Measurements from ENCODE around the gene RIMKLB. TPM values are rescaled to one million over a fixed set of nuclear protein-coding genes. Genes with fewer than 3 reads are reported as not detected.

The RIMKLB gene
- total and polyA plus RNA-seq, 2 of the 4 experiments (the other 2 are of a cell fraction), result 12.5 to 18.8 TPM

DNA sequence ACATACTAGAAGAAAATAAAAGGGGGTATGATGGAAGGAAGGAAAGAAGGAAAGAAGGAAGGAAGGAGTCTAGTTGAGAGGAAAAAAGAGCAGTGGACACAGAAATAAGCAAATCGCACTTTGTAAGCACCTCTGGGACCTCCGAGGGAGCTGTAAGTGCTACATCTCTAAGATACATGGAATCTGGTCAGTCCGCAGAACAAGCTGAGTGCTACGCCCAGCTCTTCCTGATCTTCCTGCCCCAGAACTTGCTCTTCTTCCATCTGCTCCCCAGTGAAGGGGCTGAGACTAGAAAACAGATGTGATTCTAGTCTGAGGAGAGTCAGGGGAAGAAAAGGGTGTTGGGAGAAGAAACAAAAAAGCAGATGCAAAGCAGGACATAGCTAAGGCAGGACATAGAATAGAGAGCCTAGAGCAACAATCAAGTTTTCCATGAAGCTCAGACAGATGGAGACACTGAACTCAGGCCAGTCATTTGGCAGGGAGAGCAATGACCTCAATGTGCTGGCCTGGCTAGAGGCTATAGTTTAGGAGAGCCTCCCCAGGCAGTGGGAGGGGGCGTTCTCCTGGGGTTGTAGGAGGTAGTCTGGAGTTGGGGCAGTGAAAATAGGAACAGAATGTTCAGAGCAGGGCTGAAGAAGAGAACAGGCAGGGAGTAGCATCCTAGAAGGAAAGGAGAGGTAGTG is 33.4 kb upstream of the RIMKLB start:
- no peaks in the 10 kb centered on the region for H3K9me1 ChIP-seq (ENCODE audit: insufficient read depth, low read length)
- no peak overlapping the region for H2AFZ ChIP-seq (replicated peaks; ENCODE audit: low read length, poor library complexity)
- in situ Hi-C loops (cut with MboI; ENCODE audit: low sequenced_read_pairs), result no loop called here
- no peak overlapping the region for H2AK5ac ChIP-seq (ENCODE audit: low read depth, low read length)
- no peak overlapping the region for H3K9ac ChIP-seq (ENCODE audit: low read depth, low read length)
- H3K27me3 ChIP-seq (ENCODE audit: control insufficient read depth, insufficient read depth, low read length), result peaks cover 12% of the 10 kb centered on the region
- H3K4me1 ChIP-seq (ENCODE audit: control insufficient read depth, insufficient read depth, low read length), result no peaks in the 10 kb centered on the region
- H3K23ac ChIP-seq (ENCODE audit: low read depth, low read length), result no peak overlapping the region
- no peak overlapping the region for H3K56ac ChIP-seq (ENCODE audit: extremely low read depth, insufficient read depth, low read length)
- WGBS, 2 experiments (ENCODE audit: extremely low coverage in 2 of 2, insufficient read length in 1 of 2), result 73% methylated on average over 2 of the region's 5 CpGs; no CpG with 5 or more reads in 1 of the 2 experiments
- BruUV-seq (replicated peaks), result no TSS peak
- no peaks in the 10 kb centered on the region for H3K9me3 ChIP-seq (ENCODE audit: control insufficient read depth, insufficient read depth, low read length)
- H3K4me2 ChIP-seq (ENCODE audit: low read depth, low read length), result no peak overlapping the region
- POLR2A ChIA-PET (ENCODE audit: unreplicated experiment), result no interaction called here
- no peak for TF ChIP-seq RCOR1 (IDR thresholded peaks at IDR 0.05; ENCODE audit: insufficient replicate concordance, low read length)
- TF ChIP-seq RAD21 (IDR thresholded peaks at IDR 0.05; ENCODE audit: low read length), result no peak
- no peak for TF ChIP-seq CEBPB (IDR thresholded peaks at IDR 0.05; ENCODE audit: low read depth, low read length)
- no peak for TF ChIP-seq SMC3 (IDR thresholded peaks at IDR 0.05; ENCODE audit: low read depth, low read length)
- no peak for TF ChIP-seq POLR2A (IDR thresholded peaks at IDR 0.05; ENCODE audit: low read depth, low read length)
- TF ChIP-seq BHLHE40 (IDR thresholded peaks at IDR 0.05; ENCODE audit: low read depth, low read length), result no peak
- TF ChIP-seq MAZ (IDR thresholded peaks at IDR 0.05; ENCODE audit: borderline replicate concordance, low read depth, low read length), result no peak
- TF ChIP-seq RFX5 (IDR thresholded peaks at IDR 0.05; ENCODE audit: low read depth, low read length), result no peak
- TF ChIP-seq, protein P1, sequence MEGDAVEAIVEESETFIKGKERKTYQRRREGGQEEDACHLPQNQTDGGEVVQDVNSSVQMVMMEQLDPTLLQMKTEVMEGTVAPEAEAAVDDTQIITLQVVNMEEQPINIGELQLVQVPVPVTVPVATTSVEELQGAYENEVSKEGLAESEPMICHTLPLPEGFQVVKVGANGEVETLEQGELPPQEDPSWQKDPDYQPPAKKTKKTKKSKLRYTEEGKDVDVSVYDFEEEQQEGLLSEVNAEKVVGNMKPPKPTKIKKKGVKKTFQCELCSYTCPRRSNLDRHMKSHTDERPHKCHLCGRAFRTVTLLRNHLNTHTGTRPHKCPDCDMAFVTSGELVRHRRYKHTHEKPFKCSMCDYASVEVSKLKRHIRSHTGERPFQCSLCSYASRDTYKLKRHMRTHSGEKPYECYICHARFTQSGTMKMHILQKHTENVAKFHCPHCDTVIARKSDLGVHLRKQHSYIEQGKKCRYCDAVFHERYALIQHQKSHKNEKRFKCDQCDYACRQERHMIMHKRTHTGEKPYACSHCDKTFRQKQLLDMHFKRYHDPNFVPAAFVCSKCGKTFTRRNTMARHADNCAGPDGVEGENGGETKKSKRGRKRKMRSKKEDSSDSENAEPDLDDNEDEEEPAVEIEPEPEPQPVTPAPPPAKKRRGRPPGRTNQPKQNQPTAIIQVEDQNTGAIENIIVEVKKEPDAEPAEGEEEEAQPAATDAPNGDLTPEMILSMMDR (conservative IDR thresholded peaks at IDR 0.05; ENCODE audit: low read depth, low read length), result no peak
- TF ChIP-seq, protein P2, sequence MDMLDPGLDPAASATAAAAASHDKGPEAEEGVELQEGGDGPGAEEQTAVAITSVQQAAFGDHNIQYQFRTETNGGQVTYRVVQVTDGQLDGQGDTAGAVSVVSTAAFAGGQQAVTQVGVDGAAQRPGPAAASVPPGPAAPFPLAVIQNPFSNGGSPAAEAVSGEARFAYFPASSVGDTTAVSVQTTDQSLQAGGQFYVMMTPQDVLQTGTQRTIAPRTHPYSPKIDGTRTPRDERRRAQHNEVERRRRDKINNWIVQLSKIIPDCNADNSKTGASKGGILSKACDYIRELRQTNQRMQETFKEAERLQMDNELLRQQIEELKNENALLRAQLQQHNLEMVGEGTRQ (IDR thresholded peaks at IDR 0.05; ENCODE audit: low read depth, low read length), result no peak
- no peak for TF ChIP-seq FOS (IDR thresholded peaks at IDR 0.05; ENCODE audit: low read depth, low read length)
- no peak for TF ChIP-seq NFE2L2 (IDR thresholded peaks at IDR 0.05; ENCODE audit: low read depth, low read length)
- TF ChIP-seq MAFK (IDR thresholded peaks at IDR 0.05; ENCODE audit: low read depth, low read length), result no peak
- TF ChIP-seq, protein P3, sequence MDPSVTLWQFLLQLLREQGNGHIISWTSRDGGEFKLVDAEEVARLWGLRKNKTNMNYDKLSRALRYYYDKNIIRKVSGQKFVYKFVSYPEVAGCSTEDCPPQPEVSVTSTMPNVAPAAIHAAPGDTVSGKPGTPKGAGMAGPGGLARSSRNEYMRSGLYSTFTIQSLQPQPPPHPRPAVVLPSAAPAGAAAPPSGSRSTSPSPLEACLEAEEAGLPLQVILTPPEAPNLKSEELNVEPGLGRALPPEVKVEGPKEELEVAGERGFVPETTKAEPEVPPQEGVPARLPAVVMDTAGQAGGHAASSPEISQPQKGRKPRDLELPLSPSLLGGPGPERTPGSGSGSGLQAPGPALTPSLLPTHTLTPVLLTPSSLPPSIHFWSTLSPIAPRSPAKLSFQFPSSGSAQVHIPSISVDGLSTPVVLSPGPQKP (IDR thresholded peaks at IDR 0.05; ENCODE audit: borderline replicate concordance, low read depth, low read length), result no peak
- no peak for TF ChIP-seq MXI1 (IDR thresholded peaks at IDR 0.05; ENCODE audit: borderline replicate concordance, low read depth, low read length)
- TF ChIP-seq CHD1 (IDR thresholded peaks at IDR 0.05; ENCODE audit: low read depth, low read length), result no peak
- H3K79me1 ChIP-seq (ENCODE audit: low read depth in 1 of 2, low read length in 2 of 2), result no peaks in the 10 kb centered on the region
- H3K4ac ChIP-seq (ENCODE audit: low read depth, low read length), result no peak overlapping the region
- H4K20me1 ChIP-seq (ENCODE audit: insufficient read depth, low read length), result no peaks in the 10 kb centered on the region
- intact Hi-C loops (cut with micrococcal nuclease), result no loop called here
- H3K18ac ChIP-seq (ENCODE audit: low read depth, low read length), result no peak overlapping the region
- DNase-seq, result no peak
- dilution Hi-C loops (cut with HindIII; ENCODE audit: low sequenced_read_pairs, unreplicated experiment), result no loop called here
- H4K8ac ChIP-seq (ENCODE audit: low read depth in 2 of 2, low read length in 2 of 2), result no peak overlapping the region
- no peak overlapping the region for H2BK120ac ChIP-seq (ENCODE audit: low read depth, low read length)
- ATAC-seq (ENCODE audit: low read depth), result no peak
- no peak overlapping the region for H2BK5ac ChIP-seq (ENCODE audit: low read depth, low read length, poor library complexity, severe bottlenecking)
- H2BK15ac ChIP-seq (ENCODE audit: low read depth, low read length), result no peak overlapping the region
- CTCF ChIA-PET, result no interaction called here
- no peak overlapping the region for H4K5ac ChIP-seq (ENCODE audit: low read depth, low read length)
- H2BK20ac ChIP-seq (ENCODE audit: low read depth, low read length), result no peak overlapping the region
- no peak overlapping the region for H4K91ac ChIP-seq (ENCODE audit: insufficient read depth, low read depth, low read length)
- no peaks in the 10 kb centered on the region for H3K36me3 ChIP-seq (ENCODE audit: control insufficient read depth, insufficient read depth, low read length)
- no peak overlapping the region for H2AK9ac ChIP-seq (replicated peaks; ENCODE audit: low read depth, low read length, poor library complexity)
- H3K4me3 ChIP-seq (ENCODE audit: insufficient read depth, low read depth, low read length), result no peak overlapping the region
- H3K27ac ChIP-seq (ENCODE audit: insufficient read depth, low read length), result no peak overlapping the region
- no peak overlapping the region for H3K14ac ChIP-seq (replicated peaks; ENCODE audit: low read depth, low read length)
